Trophoblast cell (in vitro differentiated cells and primary cell): ENCODE measurements around the gene ZNF536.

Experiments used
- DNase-seq, 2 donors: peaks; one replicate each; pipeline ENCODE4 v3.0.0-alpha.2; 2016
- H2AFZ ChIP-seq: 2 replicates; pipeline ENCODE4 v1.6.1; 2013; ENCODE audit warnings: low read length, moderate library complexity, mild to moderate bottlenecking; ENCODE audit not compliant: insufficient read depth, poor library complexity
- H2AK5ac ChIP-seq: 2 replicates; pipeline ENCODE4 v1.6.1; 2013; ENCODE audit warnings: mild to moderate bottlenecking, low read length
- H2BK120ac ChIP-seq: 2 replicates; pipeline ENCODE4 v1.6.1; 2013; ENCODE audit warnings: low read length, mild to moderate bottlenecking, moderate library complexity; ENCODE audit not compliant: insufficient read depth, poor library complexity
- H2BK12ac ChIP-seq: 2 replicates; pipeline ENCODE4 v1.6.1; 2013; ENCODE audit warnings: mild to moderate bottlenecking, low read length, moderate library complexity
- H2BK5ac ChIP-seq: 2 replicates; pipeline ENCODE4 v1.6.1; 2013; ENCODE audit warnings: low read length, low read depth, moderate library complexity, mild to moderate bottlenecking; ENCODE audit not compliant: poor library complexity
- H3K14ac ChIP-seq: 2 replicates; pipeline ENCODE4 v1.6.1; 2013; ENCODE audit warnings: mild to moderate bottlenecking, low read length
- H3K18ac ChIP-seq: 2 replicates; pipeline ENCODE4 v1.6.1; 2013; ENCODE audit warnings: mild to moderate bottlenecking, low read length
- H3K23ac ChIP-seq: 2 replicates; pipeline ENCODE4 v1.6.1; 2013; ENCODE audit warnings: low read length
- H3K27ac ChIP-seq: 2 replicates; pipeline ENCODE4 v1.5.1; 2013; ENCODE audit warnings: low read depth, mild to moderate bottlenecking, inconsistent platforms, low read length, moderate library complexity
- H3K27me3 ChIP-seq: 2 replicates; pipeline ENCODE4 v1.6.1; 2013; ENCODE audit warnings: inconsistent platforms, mild to moderate bottlenecking, low read length, moderate library complexity; ENCODE audit not compliant: insufficient read depth
- H3K36me3 ChIP-seq, 2 experiments: 1 replicate in 1 of 2; 2 replicates in 1 of 2; pipeline ENCODE4 v1.6.1; 2013; ENCODE audit warnings: low read length in 2 of 2, mild to moderate bottlenecking in 2 of 2, moderate library complexity in 1 of 2; ENCODE audit not compliant: insufficient read depth in 2 of 2, control insufficient read depth in 1 of 2
- H3K4ac ChIP-seq: 2 replicates; pipeline ENCODE4 v1.6.1; 2013; ENCODE audit warnings: low read depth, mild to moderate bottlenecking, low read length, moderate library complexity
- H3K4me1 ChIP-seq, 2 experiments: 1 replicate in 1 of 2; 2 replicates in 1 of 2; pipeline ENCODE4 v1.6.1; 2013; ENCODE audit warnings: low read length in 2 of 2, mild to moderate bottlenecking in 2 of 2, moderate library complexity in 1 of 2; ENCODE audit not compliant: insufficient read depth in 2 of 2, control insufficient read depth in 1 of 2
- H3K4me2 ChIP-seq: 2 replicates; pipeline ENCODE4 v1.6.1; 2013; ENCODE audit warnings: inconsistent platforms, mild to moderate bottlenecking, low read length, moderate library complexity
- H3K4me3 ChIP-seq: 2 replicates; pipeline ENCODE4 v1.5.1; 2013; ENCODE audit warnings: mild to moderate bottlenecking, low read depth, low read length, inconsistent platforms
- H3K79me1 ChIP-seq: one replicate; pipeline ENCODE4 v1.6.1; 2013; ENCODE audit warnings: low read length
- H3K79me2 ChIP-seq: 2 replicates; pipeline ENCODE4 v1.6.1; 2013; ENCODE audit warnings: low read length, mild to moderate bottlenecking; ENCODE audit not compliant: control insufficient read depth, insufficient read depth, poor library complexity
- H3K9ac ChIP-seq: 2 replicates; pipeline ENCODE4 v1.6.1; 2013; ENCODE audit warnings: mild to moderate bottlenecking, low read length
- H3K9me3 ChIP-seq: 2 replicates; pipeline ENCODE4 v1.6.1; 2013; ENCODE audit warnings: low read depth, mild to moderate bottlenecking, control low read depth, inconsistent platforms, low read length; ENCODE audit not compliant: insufficient read depth
- H4K12ac ChIP-seq: 2 replicates; pipeline ENCODE4 v1.6.1; 2013; ENCODE audit warnings: low read depth, mild to moderate bottlenecking, low read length, moderate library complexity
- H4K8ac ChIP-seq: 2 replicates; pipeline ENCODE4 v1.6.1; 2013; ENCODE audit warnings: low read depth, mild to moderate bottlenecking, low read length, moderate library complexity
- H4K91ac ChIP-seq: one replicate; pipeline ENCODE4 v1.6.1; 2013; ENCODE audit warnings: low read depth, mild to moderate bottlenecking, low read length, moderate library complexity
- WGBS: extraction: QIAGEN DNeasy Blood & Tissue Kit; methylation state at CpG from one replicate; pipeline ENCODE4 v1.1.7; 2013; ENCODE audit warnings: missing lambda C conversion rate; ENCODE audit not compliant: insufficient read length, insufficient coverage; ENCODE audit errors: extremely low coverage; 5-methylcytosine and 5-hydroxymethylcytosine counted together

Gene ZNF536

DNA sequence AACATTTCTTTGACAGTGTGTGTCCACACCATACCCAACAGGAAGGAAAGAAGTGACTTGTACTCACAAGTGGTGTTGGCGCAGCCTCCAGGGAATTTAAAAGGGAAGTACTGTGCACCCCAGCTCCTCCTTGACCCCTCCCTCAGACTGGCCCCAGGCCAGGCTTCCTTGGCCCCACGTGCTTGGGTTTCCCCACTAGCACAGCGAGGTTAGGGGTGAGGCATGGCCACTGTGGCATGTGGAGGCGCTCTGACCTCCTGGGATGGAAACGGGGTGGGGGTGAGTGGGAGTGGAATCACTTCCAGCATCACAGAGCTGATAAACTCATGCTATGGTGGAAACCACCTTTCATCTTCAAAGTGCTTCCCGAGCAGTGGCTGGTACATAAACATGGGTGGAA is 168.6 kb downstream of the ZNF536 start:
- H4K8ac ChIP-seq = no peak overlapping the region
- no peak overlapping the region for H4K12ac ChIP-seq
- H3K79me1 ChIP-seq = no peaks in the 10 kb centered on the region
- no peak overlapping the region for H2BK12ac ChIP-seq
- DNase-seq = no peak
- no peak overlapping the region for H2BK5ac ChIP-seq
- H3K4ac ChIP-seq = no peak overlapping the region
- no peak overlapping the region for H2AK5ac ChIP-seq
- H3K9me3 ChIP-seq = no peaks in the 10 kb centered on the region
- no peaks in the 10 kb centered on the region for H3K4me1 ChIP-seq
- H2BK120ac ChIP-seq = no peak overlapping the region
- H3K14ac ChIP-seq = no peak overlapping the region
- no peak overlapping the region for H3K4me2 ChIP-seq
- H3K4me3 ChIP-seq = no peak overlapping the region
- no CpG with 5 or more reads among the region's 6 CpGs for WGBS
- H3K36me3 ChIP-seq = no peaks in the 10 kb centered on the region
- no peak overlapping the region for H3K27ac ChIP-seq
- no peak overlapping the region for H3K9ac ChIP-seq
- no peak overlapping the region for H3K18ac ChIP-seq
- H3K79me2 ChIP-seq = no peaks in the 10 kb centered on the region
- H3K27me3 ChIP-seq = no peaks in the 10 kb centered on the region
- no peak overlapping the region for H4K91ac ChIP-seq
- H3K23ac ChIP-seq = no peak overlapping the region
- no peak overlapping the region for H2AFZ ChIP-seq

GRCh38 chr19:30541575-30541974 is 169.4 kb downstream of the ZNF536 start:
- Histone ChIP-seq H4K91ac (no peak overlapping the region), H3K4me2 (no peak overlapping the region), H2BK5ac (no peak overlapping the region), H4K12ac (no peak overlapping the region), H3K79me2 (no peaks in the 10 kb centered on the region), H3K9ac (no peak overlapping the region), H3K9me3 (no peaks in the 10 kb centered on the region), H2BK12ac (no peak overlapping the region), H2AK5ac (no peak overlapping the region), H3K4me1 (no peaks in the 10 kb centered on the region), H3K27me3 (no peaks in the 10 kb centered on the region), H3K36me3 (no peaks in the 10 kb centered on the region), H3K27ac (no peak overlapping the region), H3K14ac (no peak overlapping the region), H3K4ac (no peak overlapping the region), H3K18ac (no peak overlapping the region), H3K79me1 (no peaks in the 10 kb centered on the region), H2AFZ (no peak overlapping the region), H3K23ac (no peak overlapping the region), H3K4me3 (no peak overlapping the region), H2BK120ac (no peak overlapping the region), H4K8ac (no peak overlapping the region)
- no peak for DNase-seq

- Histone ChIP-seq H3K14ac (no peak overlapping the region), H3K4me2 (no peak overlapping the region), H2BK12ac (no peak overlapping the region), H3K79me1 (no peaks in the 10 kb centered on the region), H3K23ac (no peak overlapping the region), H2BK5ac (no peak overlapping the region), H2AFZ (no peak overlapping the region), H3K9me3 (peaks cover under 1% of the 10 kb centered on the region), H3K27me3 (no peaks in the 10 kb centered on the region), H3K27ac (no peak overlapping the region), H3K79me2 (no peaks in the 10 kb centered on the region), H3K18ac (no peak overlapping the region), H3K4me1 (no peaks in the 10 kb centered on the region), H3K36me3 (no peaks in the 10 kb centered on the region), H4K12ac (no peak overlapping the region), H3K9ac (no peak overlapping the region), H3K4ac (no peak overlapping the region), H4K91ac (no peak overlapping the region), H2BK120ac (no peak overlapping the region), H2AK5ac (no peak overlapping the region), H4K8ac (no peak overlapping the region), H3K4me3 (no peak overlapping the region)
- WGBS = no CpG with 5 or more reads among the region's 9 CpGs
- DNase-seq = no peak
Measured at GRCh38 chr19:30543243-30543945, 171.2 kb downstream of the ZNF536 start.

GRCh38 chr19:30545752-30546151 is 173.6 kb downstream of the ZNF536 start:
- Histone ChIP-seq H4K12ac (no peak overlapping the region), H3K4me3 (no peak overlapping the region), H4K8ac (no peak overlapping the region), H2AFZ (no peak overlapping the region), H3K4me1 (no peaks in the 10 kb centered on the region), H3K9ac (no peak overlapping the region), H2BK120ac (no peak overlapping the region), H3K4ac (no peak overlapping the region), H3K27ac (no peak overlapping the region), H3K79me1 (no peaks in the 10 kb centered on the region), H3K27me3 (no peaks in the 10 kb centered on the region), H3K9me3 (peaks cover 4% of the 10 kb centered on the region), H3K18ac (no peak overlapping the region), H2BK12ac (no peak overlapping the region), H3K79me2 (no peaks in the 10 kb centered on the region), H2AK5ac (no peak overlapping the region), H3K36me3 (no peaks in the 10 kb centered on the region), H3K14ac (no peak overlapping the region), H3K4me2 (no peak overlapping the region), H4K91ac (no peak overlapping the region), H2BK5ac (no peak overlapping the region), H3K23ac (no peak overlapping the region)
- WGBS = no CpG with 5 or more reads among the region's 7 CpGs
- DNase-seq = no peak
